Esophagus muscularis mucosa (tissue), 4 donors: ENCODE data around the gene PIH1D1. TPM values are rescaled to one million over a fixed set of nuclear protein-coding genes. Genes with fewer than 3 reads are reported as not detected.

Experiments
- DNase-seq: peaks from one replicate; pipeline ENCODE4 v3.0.0-alpha.2; 2017; ENCODE audit errors: extremely low spot score
- H3K27ac ChIP-seq, 4 donors: fragments of 200-600 bp; sonication (generic); replicated peaks in 1 of 4; 1 replicate in 3 of 4; 2 replicates in 1 of 4; pipeline ENCODE4 v1.5.1; 2016 to 2019; ENCODE audit warnings: mild to moderate bottlenecking in 1 of 4
- H3K27me3 ChIP-seq, 4 donors: fragments of 200-600 bp; sonication (generic); one replicate each; pipeline versions ENCODE4 v1.5.1 to v1.6.0; 2016 to 2019
- H3K36me3 ChIP-seq, 4 donors: fragments of 200-600 bp; sonication (generic); one replicate each; pipeline ENCODE4 v1.5.1; 2016 to 2019
- H3K4me1 ChIP-seq, 4 donors: fragments of 200-600 bp; sonication (generic); one replicate each; pipeline ENCODE4 v1.5.1; 2016 to 2019
- H3K4me3 ChIP-seq, 4 donors: fragments of 200-600 bp; sonication (generic); 1 replicate in 2 of 4; 2 replicates in 2 of 4; pipeline ENCODE4 v1.5.1; 2016 to 2019; ENCODE audit warnings: mild to moderate bottlenecking in 4 of 4, moderate library complexity in 1 of 4
- H3K9me3 ChIP-seq, 4 donors: fragments of 200-600 bp; sonication (generic); 1 replicate in 3 of 4; 2 replicates in 1 of 4; pipeline ENCODE4 v1.5.1; 2016 to 2019
- CTCF ChIP-seq, 3 experiments: fragments of 200-600 bp in 2 of 3; fragments of 450-650 bp in 1 of 3; sonication (generic) in 2 of 3; IDR thresholded peaks; one replicate each; pipeline ENCODE4 v1.5.1; 2017 to 2019; ENCODE audit warnings: antibody characterized with exemption in 3 of 3, mild to moderate bottlenecking in 2 of 3, moderate library complexity in 1 of 3
- EP300 ChIP-seq: sonication (generic); formaldehyde crosslinking; IDR thresholded peaks from one replicate; pipeline ENCODE4 v1.6.1; 2017; ENCODE audit warnings: antibody characterized with exemption
- POLR2A ChIP-seq: fragments of 450-650 bp; IDR thresholded peaks from one replicate; pipeline ENCODE4 v1.6.1; 2017; ENCODE audit warnings: antibody characterized with exemption, moderate library complexity, mild to moderate bottlenecking, low read depth
- POLR2AphosphoS5 ChIP-seq, 2 donors: sonication (generic); formaldehyde crosslinking; IDR thresholded peaks; one replicate each; pipeline ENCODE4 v1.6.1; 2017; ENCODE audit warnings: antibody characterized with exemption in 2 of 2
- WGBS: methylation state at CpG from one replicate; pipeline ENCODE4 v1.1.5; 2018; 5-methylcytosine and 5-hydroxymethylcytosine counted together
- intact Hi-C: fragments of 100-400 bp; cut with DNase I; formaldehyde crosslinking; loops from one replicate; pipeline ENCODE4 v1.15.1; 2023
- total RNA-seq, 4 donors: library from RNA; depleted of rRNA; stranded (reverse); fragments of >200 nt; gene quantifications; one replicate each; pipeline versions ENCODE4 v1.1.0 to v1.2.1, GENCODE V29; 2016

PIH1D1 gene
- total RNA-seq, 4 donors from 2014 or later: 73.6 to 84.0 (median 78.4) TPM

- intact Hi-C loops: loop anchor here (1.0 to 5.0 kb wide), 3 partner anchors 51 to 216 kb away; no protein-coding TSS in a partner anchor
- Histone ChIP-seq H3K4me3 (peak overlapping the region; percentile 58 to 84 (median 64)), H3K9me3 (no peaks in the 10 kb centered on the region), H3K27me3 (peaks cover 0 to 46% (median 25%) of the 10 kb centered on the region in 4 donors), H3K36me3 (peaks cover 0 to 26% (median 14%) of the 10 kb centered on the region in 4 donors), H3K27ac (peak overlapping the region; percentile 71 to 90 (median 76)), H3K4me1 (peaks cover 17 to 53% (median 37%) of the 10 kb centered on the region in 4 donors)
- TF ChIP-seq POLR2AphosphoS5 (IDR thresholded peaks at IDR 0.05) (peak; percentile 53 to 75), POLR2A (no peak), CTCF (IDR thresholded peaks at IDR 0.05) (peak; percentile 74 to 86 (median 75))
- DNase-seq: peak; percentile 98
- under 1% methylated on average over 24 of the region's 47 CpGs for WGBS
Observed at GRCh38 chr19:49443366-49444099, 8.1 kb downstream of the PIH1D1 start.

GRCh38 chr19:49442771-49443365 is 8.7 kb downstream of the PIH1D1 start:
- no peaks in the 10 kb centered on the region for H3K9me3 ChIP-seq
- intact Hi-C loops: loop anchor here (1.0 to 5.0 kb wide), 3 partner anchors 51 to 216 kb away; no protein-coding TSS in a partner anchor
- DNase-seq: peak; percentile 98
- peaks cover 0 to 53% (median 28%) of the 10 kb centered on the region in 4 donors for H3K27me3 ChIP-seq
- peak overlapping the region; percentile 71 to 90 (median 76) for H3K27ac ChIP-seq
- peaks cover 17 to 46% (median 35%) of the 10 kb centered on the region in 4 donors for H3K4me1 ChIP-seq
- TF ChIP-seq CTCF (IDR thresholded peaks at IDR 0.05) (no peak), POLR2AphosphoS5 (IDR thresholded peaks at IDR 0.05) (peak in 1 of 2 donors; percentile 38), POLR2A (no peak), EP300 (no peak)
- 0% methylated on average over 14 of the region's 43 CpGs for WGBS
- H3K36me3 ChIP-seq: peaks cover 0 to 19% (median 10%) of the 10 kb centered on the region in 4 donors
- H3K4me3 ChIP-seq: peak overlapping the region; percentile 58 to 84 (median 64)

- H3K27me3 ChIP-seq: peaks cover 0 to 58% (median 31%) of the 10 kb centered on the region in 4 donors
- H3K4me1 ChIP-seq: peaks cover 17 to 41% (median 32%) of the 10 kb centered on the region in 4 donors
- 7% methylated on average over 11 of the region's 11 CpGs for WGBS
- peaks cover 0 to 14% (median 8%) of the 10 kb centered on the region in 4 donors for H3K36me3 ChIP-seq
- TF ChIP-seq CTCF (IDR thresholded peaks at IDR 0.05) (no peak), EP300 (no peak)
- intact Hi-C loops: loop anchor here (5.0 kb wide), 2 partner anchors 175 to 215 kb away; no protein-coding TSS in a partner anchor
- no peaks in the 10 kb centered on the region for H3K9me3 ChIP-seq
- H3K4me3 ChIP-seq: peak overlapping the region; percentile 58 to 84 (median 64)
- peak overlapping the region; percentile 71 to 90 (median 76) for H3K27ac ChIP-seq
- no peak for DNase-seq
Observed at GRCh38 chr19:49442354-49442753, 9.3 kb downstream of the PIH1D1 start.

GRCh38 chr19:49441960-49442350 is 9.7 kb downstream of the PIH1D1 start:
- peaks cover 0 to 10% (median 5%) of the 10 kb centered on the region in 4 donors for H3K36me3 ChIP-seq
- H3K4me3 ChIP-seq: peak overlapping the region; percentile 58 to 84 (median 64)
- 20% methylated on average over 14 of the region's 14 CpGs for WGBS
- peaks cover 0 to 62% (median 35%) of the 10 kb centered on the region in 4 donors for H3K27me3 ChIP-seq
- peak overlapping the region; percentile 71 to 90 (median 76) for H3K27ac ChIP-seq
- intact Hi-C loops: loop anchor here (2.0 to 5.0 kb wide), 3 partner anchors 77 to 215 kb away; no protein-coding TSS in a partner anchor
- DNase-seq: no peak
- H3K4me1 ChIP-seq: peaks cover 17 to 41% (median 31%) of the 10 kb centered on the region in 4 donors
- no peaks in the 10 kb centered on the region for H3K9me3 ChIP-seq
- TF ChIP-seq POLR2AphosphoS5 (IDR thresholded peaks at IDR 0.05): no peak
- TF ChIP-seq POLR2A: no peak
- no peak for TF ChIP-seq CTCF (IDR thresholded peaks at IDR 0.05)
- no peak for TF ChIP-seq EP300
